ENCODE measurements around the gene PARVB.

The PARVB gene

DNA sequence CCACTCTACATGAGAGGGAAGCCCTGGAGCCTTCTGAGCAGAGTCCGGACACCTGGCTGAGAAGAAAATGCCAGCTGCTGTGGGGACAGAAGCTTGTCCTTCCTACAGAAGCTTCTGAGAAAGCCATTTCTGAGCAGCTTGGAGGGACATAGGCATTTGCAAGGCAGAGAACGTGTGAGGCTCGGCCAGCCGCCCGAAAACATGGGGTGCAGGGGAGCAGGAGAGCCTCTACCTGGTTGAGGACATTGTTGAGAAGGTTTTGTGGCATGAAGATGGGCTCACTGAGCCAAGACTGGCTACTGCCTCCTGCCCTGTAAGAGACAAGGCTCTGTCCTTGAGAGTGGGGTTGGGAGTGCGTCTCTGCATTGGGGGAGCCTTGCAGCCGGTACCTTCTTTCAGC is 43.5 kb upstream of the PARVB start:
- H3K79me1 ChIP-seq (ENCODE audit: low read depth, low read length): peaks cover 2% of the 10 kb centered on the region
- H3K14ac ChIP-seq (ENCODE audit: low read length): no peak overlapping the region
- no peak overlapping the region for H2AK5ac ChIP-seq (ENCODE audit: low read depth, low read length)
- DNase-seq (ENCODE audit: low spot score): no peak
- H3K4me3 ChIP-seq (ENCODE audit: low read length in 2 of 2): no peak overlapping the region
- H3K4me1 ChIP-seq (ENCODE audit: control insufficient read depth in 2 of 2, insufficient read depth in 1 of 2, low read depth in 1 of 2, low read length in 2 of 2): no peaks in the 10 kb centered on the region
- no peak overlapping the region for H2AFZ ChIP-seq (ENCODE audit: low read length)
- H2BK120ac ChIP-seq (ENCODE audit: low read depth, low read length): no peak overlapping the region
- WGBS, 2 donors (ENCODE audit: extremely low coverage in 2 of 2, insufficient read length in 2 of 2, insufficient replicate concordance in 1 of 2): no CpG with 5 or more reads among the region's 7 CpGs
- peak overlapping the region; percentile 70 for H3K9ac ChIP-seq (ENCODE audit: low read depth, low read length, poor library complexity)
- H2BK12ac ChIP-seq (ENCODE audit: low read length): no peak overlapping the region
- H3K18ac ChIP-seq (ENCODE audit: low read length): no peak overlapping the region
- H2BK5ac ChIP-seq (ENCODE audit: low read length): no peak overlapping the region
- no peak overlapping the region for H2BK15ac ChIP-seq (ENCODE audit: low read length)
- H3K9me3 ChIP-seq (replicated peaks in 1 of 2; ENCODE audit: control insufficient read depth in 2 of 2, insufficient read depth in 1 of 2, low read depth in 1 of 2, low read length in 2 of 2): no peaks in the 10 kb centered on the region
- H3K27ac ChIP-seq (replicated peaks; ENCODE audit: low read length): no peak overlapping the region
- no peak overlapping the region for H4K8ac ChIP-seq (ENCODE audit: low read depth, low read length)
- H3K23ac ChIP-seq (ENCODE audit: low read depth, low read length, poor library complexity): peak overlapping the region; percentile 26
- H3K4ac ChIP-seq (ENCODE audit: low read length): no peak overlapping the region
- no peaks in the 10 kb centered on the region for H3K27me3 ChIP-seq (ENCODE audit: control insufficient read depth in 3 of 3, insufficient read depth in 3 of 3, low read depth in 1 of 3, low read length in 3 of 3)
- no peak overlapping the region for H3K4me2 ChIP-seq (ENCODE audit: insufficient read depth, low read length, poor library complexity, severe bottlenecking)
- H3K36me3 ChIP-seq (replicated peaks in 1 of 2; ENCODE audit: control insufficient read depth in 2 of 2, insufficient read depth in 2 of 2, low read length in 2 of 2): peaks cover 42 to 95% of the 10 kb centered on the region in 2 donors
- no peak overlapping the region for H4K91ac ChIP-seq (ENCODE audit: low read depth, low read length, poor library complexity)

DNA sequence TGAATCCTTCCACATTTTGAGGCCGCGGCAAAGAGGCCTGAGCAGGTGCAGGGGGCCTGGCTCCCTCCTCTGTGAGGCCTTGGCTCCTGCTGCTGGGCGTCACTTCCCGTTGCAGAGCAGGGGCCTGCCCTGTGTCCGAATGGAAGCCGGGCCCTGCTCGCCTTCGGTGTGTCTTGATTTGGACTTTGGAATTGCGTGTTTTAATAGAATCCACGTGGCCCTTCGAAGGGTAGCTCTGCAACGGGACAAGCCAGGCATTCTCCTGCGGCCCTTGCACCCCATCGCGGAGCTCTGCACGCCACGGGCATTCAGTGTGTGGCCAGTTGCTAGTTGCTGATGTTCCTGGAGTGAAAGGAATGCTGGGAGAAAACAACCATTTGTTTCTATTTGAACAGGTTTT is 43.1 kb upstream of the PARVB start:
- no peaks in the 10 kb centered on the region for H3K4me1 ChIP-seq (ENCODE audit: control insufficient read depth in 2 of 2, insufficient read depth in 1 of 2, low read depth in 1 of 2, low read length in 2 of 2)
- H2BK5ac ChIP-seq (ENCODE audit: low read length): no peak overlapping the region
- H3K18ac ChIP-seq (ENCODE audit: low read length): no peak overlapping the region
- no CpG with 5 or more reads among the region's 17 CpGs for WGBS, 2 donors (ENCODE audit: extremely low coverage in 2 of 2, insufficient read length in 2 of 2, insufficient replicate concordance in 1 of 2)
- H4K91ac ChIP-seq (ENCODE audit: low read depth, low read length, poor library complexity): no peak overlapping the region
- H2AK5ac ChIP-seq (ENCODE audit: low read depth, low read length): no peak overlapping the region
- peaks cover 2% of the 10 kb centered on the region for H3K79me1 ChIP-seq (ENCODE audit: low read depth, low read length)
- no peak overlapping the region for H2BK15ac ChIP-seq (ENCODE audit: low read length)
- H3K4me2 ChIP-seq (ENCODE audit: insufficient read depth, low read length, poor library complexity, severe bottlenecking): no peak overlapping the region
- peaks cover 41 to 93% of the 10 kb centered on the region in 2 donors for H3K36me3 ChIP-seq (replicated peaks in 1 of 2; ENCODE audit: control insufficient read depth in 2 of 2, insufficient read depth in 2 of 2, low read length in 2 of 2)
- no peaks in the 10 kb centered on the region for H3K9me3 ChIP-seq (replicated peaks in 1 of 2; ENCODE audit: control insufficient read depth in 2 of 2, insufficient read depth in 1 of 2, low read depth in 1 of 2, low read length in 2 of 2)
- no peak for DNase-seq (ENCODE audit: low spot score)
- H3K27me3 ChIP-seq (ENCODE audit: control insufficient read depth in 3 of 3, insufficient read depth in 3 of 3, low read depth in 1 of 3, low read length in 3 of 3): no peaks in the 10 kb centered on the region
- H3K27ac ChIP-seq (replicated peaks; ENCODE audit: low read length): no peak overlapping the region
- H3K14ac ChIP-seq (ENCODE audit: low read length): no peak overlapping the region
- H3K23ac ChIP-seq (ENCODE audit: low read depth, low read length, poor library complexity): peak overlapping the region; percentile 26
- peak overlapping the region in 1 of 2 donors; percentile 4 for H3K4me3 ChIP-seq (ENCODE audit: low read length in 2 of 2)
- H2BK12ac ChIP-seq (ENCODE audit: low read length): no peak overlapping the region
- H3K4ac ChIP-seq (ENCODE audit: low read length): no peak overlapping the region
- no peak overlapping the region for H3K9ac ChIP-seq (ENCODE audit: low read depth, low read length, poor library complexity)
- no peak overlapping the region for H2AFZ ChIP-seq (ENCODE audit: low read length)
- H2BK120ac ChIP-seq (ENCODE audit: low read depth, low read length): no peak overlapping the region
- no peak overlapping the region for H4K8ac ChIP-seq (ENCODE audit: low read depth, low read length)

DNA sequence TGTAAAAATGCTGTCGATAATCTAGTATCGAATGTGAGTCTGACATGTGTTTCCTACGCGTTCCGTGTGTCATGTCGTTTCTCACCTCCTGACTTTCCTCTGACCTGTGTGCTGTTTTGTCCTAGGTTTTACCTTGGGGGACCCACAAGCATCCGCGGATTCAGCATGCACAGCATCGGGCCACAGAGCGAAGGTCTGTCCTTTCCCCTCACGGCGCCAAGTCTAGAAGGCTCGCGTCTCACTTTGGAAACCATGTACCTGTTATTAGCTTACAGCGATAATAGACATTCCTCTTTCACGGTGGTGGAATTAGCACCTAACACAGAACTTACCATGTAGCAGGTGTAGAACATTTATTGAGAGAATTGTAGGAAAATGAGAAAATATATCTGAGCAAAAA is 40.3 kb upstream of the PARVB start:
- WGBS, 2 donors (ENCODE audit: extremely low coverage in 2 of 2, insufficient read length in 2 of 2, insufficient replicate concordance in 1 of 2): no CpG with 5 or more reads among the region's 16 CpGs
- H3K4me3 ChIP-seq (ENCODE audit: low read length in 2 of 2): no peak overlapping the region
- H3K18ac ChIP-seq (ENCODE audit: low read length): no peak overlapping the region
- no peak overlapping the region for H3K4ac ChIP-seq (ENCODE audit: low read length)
- H3K14ac ChIP-seq (ENCODE audit: low read length): no peak overlapping the region
- no peak overlapping the region for H3K27ac ChIP-seq (replicated peaks; ENCODE audit: low read length)
- no peak overlapping the region for H3K9ac ChIP-seq (ENCODE audit: low read depth, low read length, poor library complexity)
- no peak overlapping the region for H2AK5ac ChIP-seq (ENCODE audit: low read depth, low read length)
- H3K79me1 ChIP-seq (ENCODE audit: low read depth, low read length): peaks cover 2% of the 10 kb centered on the region
- H4K8ac ChIP-seq (ENCODE audit: low read depth, low read length): no peak overlapping the region
- H2BK12ac ChIP-seq (ENCODE audit: low read length): no peak overlapping the region
- no peaks in the 10 kb centered on the region for H3K4me1 ChIP-seq (ENCODE audit: control insufficient read depth in 2 of 2, insufficient read depth in 1 of 2, low read depth in 1 of 2, low read length in 2 of 2)
- H2AFZ ChIP-seq (ENCODE audit: low read length): no peak overlapping the region
- no peak overlapping the region for H3K23ac ChIP-seq (ENCODE audit: low read depth, low read length, poor library complexity)
- H3K9me3 ChIP-seq (replicated peaks in 1 of 2; ENCODE audit: control insufficient read depth in 2 of 2, insufficient read depth in 1 of 2, low read depth in 1 of 2, low read length in 2 of 2): no peaks in the 10 kb centered on the region
- H2BK120ac ChIP-seq (ENCODE audit: low read depth, low read length): no peak overlapping the region
- H2BK15ac ChIP-seq (ENCODE audit: low read length): no peak overlapping the region
- H3K4me2 ChIP-seq (ENCODE audit: insufficient read depth, low read length, poor library complexity, severe bottlenecking): no peak overlapping the region
- no peak overlapping the region for H4K91ac ChIP-seq (ENCODE audit: low read depth, low read length, poor library complexity)
- peaks cover 31 to 93% of the 10 kb centered on the region in 2 donors for H3K36me3 ChIP-seq (replicated peaks in 1 of 2; ENCODE audit: control insufficient read depth in 2 of 2, insufficient read depth in 2 of 2, low read length in 2 of 2)
- H3K27me3 ChIP-seq (ENCODE audit: control insufficient read depth in 3 of 3, insufficient read depth in 3 of 3, low read depth in 1 of 3, low read length in 3 of 3): no peaks in the 10 kb centered on the region
- no peak overlapping the region for H2BK5ac ChIP-seq (ENCODE audit: low read length)
- DNase-seq (ENCODE audit: low spot score): no peak

GRCh38 chr22:43985532-43985931 is 38.6 kb upstream of the PARVB start:
- no peak overlapping the region for H3K4me2 ChIP-seq (ENCODE audit: insufficient read depth, low read length, poor library complexity, severe bottlenecking)
- no peak overlapping the region for H4K91ac ChIP-seq (ENCODE audit: low read depth, low read length, poor library complexity)
- H4K8ac ChIP-seq (ENCODE audit: low read depth, low read length): no peak overlapping the region
- no peak overlapping the region for H2BK12ac ChIP-seq (ENCODE audit: low read length)
- H3K4me3 ChIP-seq (ENCODE audit: low read length in 2 of 2): no peak overlapping the region
- no peaks in the 10 kb centered on the region for H3K27me3 ChIP-seq (ENCODE audit: control insufficient read depth in 3 of 3, insufficient read depth in 3 of 3, low read depth in 1 of 3, low read length in 3 of 3)
- no peak overlapping the region for H2AK5ac ChIP-seq (ENCODE audit: low read depth, low read length)
- no peaks in the 10 kb centered on the region for H3K4me1 ChIP-seq (ENCODE audit: control insufficient read depth in 2 of 2, insufficient read depth in 1 of 2, low read depth in 1 of 2, low read length in 2 of 2)
- no peak for DNase-seq (ENCODE audit: low spot score)
- WGBS, 2 donors (ENCODE audit: extremely low coverage in 2 of 2, insufficient read length in 2 of 2, insufficient replicate concordance in 1 of 2): no CpG with 5 or more reads among the region's 12 CpGs
- H2AFZ ChIP-seq (ENCODE audit: low read length): no peak overlapping the region
- no peak overlapping the region for H3K23ac ChIP-seq (ENCODE audit: low read depth, low read length, poor library complexity)
- peaks cover 2% of the 10 kb centered on the region for H3K79me1 ChIP-seq (ENCODE audit: low read depth, low read length)
- H2BK5ac ChIP-seq (ENCODE audit: low read length): no peak overlapping the region
- H3K18ac ChIP-seq (ENCODE audit: low read length): no peak overlapping the region
- H3K9me3 ChIP-seq (replicated peaks in 1 of 2; ENCODE audit: control insufficient read depth in 2 of 2, insufficient read depth in 1 of 2, low read depth in 1 of 2, low read length in 2 of 2): no peaks in the 10 kb centered on the region
- no peak overlapping the region for H3K9ac ChIP-seq (ENCODE audit: low read depth, low read length, poor library complexity)
- H3K4ac ChIP-seq (ENCODE audit: low read length): no peak overlapping the region
- H3K36me3 ChIP-seq (replicated peaks in 1 of 2; ENCODE audit: control insufficient read depth in 2 of 2, insufficient read depth in 2 of 2, low read length in 2 of 2): peaks cover 25 to 92% of the 10 kb centered on the region in 2 donors
- no peak overlapping the region for H3K27ac ChIP-seq (replicated peaks; ENCODE audit: low read length)
- H3K14ac ChIP-seq (ENCODE audit: low read length): no peak overlapping the region
- no peak overlapping the region for H2BK120ac ChIP-seq (ENCODE audit: low read depth, low read length)
- H2BK15ac ChIP-seq (ENCODE audit: low read length): no peak overlapping the region

Data from neuronal stem cell (in vitro differentiated cells).